ENCODE measurements around the gene GATAD1.
"Not testable (repeated sequence)": the region's sequence is repeated elsewhere in the genome, so short reads cannot be mapped to it uniquely, and the experiment has no call there.

GATAD1 gene

GRCh38 chr7:92483624-92484023 is 36.3 kb downstream of the GATAD1 start:
- not testable (repeated sequence) for DNase-seq (ENCODE audit: low spot score)

GRCh38 chr7:92484226-92484625 is 36.9 kb downstream of the GATAD1 start:
- not testable (repeated sequence) for DNase-seq (ENCODE audit: low spot score)

GRCh38 chr7:92485267-92485892 is 38.1 kb downstream of the GATAD1 start:
- no peak for DNase-seq (ENCODE audit: low spot score)

GRCh38 chr7:92485974-92486373 is 38.7 kb downstream of the GATAD1 start:
- DNase-seq (ENCODE audit: low spot score): no peak

- no peak for DNase-seq (ENCODE audit: low spot score)
Observed at GRCh38 chr7:92487804-92488203, 40.5 kb downstream of the GATAD1 start.

DNA sequence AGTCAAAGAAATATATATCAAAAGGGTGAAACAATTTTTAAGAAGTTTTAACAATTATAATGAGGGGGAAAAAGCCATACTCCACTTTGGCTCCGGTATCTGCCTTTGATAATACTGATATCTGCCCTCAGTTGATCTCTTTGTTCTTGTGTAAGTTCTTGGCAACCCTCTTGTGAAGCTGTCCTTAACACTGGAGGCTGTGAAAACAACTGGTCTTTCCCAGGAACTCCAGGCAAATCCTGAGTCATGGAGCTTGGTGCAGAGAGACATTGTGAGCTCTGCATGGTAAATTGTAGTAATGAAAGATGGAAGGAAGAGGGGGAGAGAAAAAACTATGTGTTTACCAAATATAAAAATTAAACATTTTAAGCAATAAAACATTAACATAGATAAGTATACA is 42.4 kb downstream of the GATAD1 start:
- DNase-seq (ENCODE audit: low spot score): no peak

GRCh38 chr7:92496876-92497275 is 49.6 kb downstream of the GATAD1 start:
- DNase-seq (ENCODE audit: low spot score): no peak

- no peak for DNase-seq (ENCODE audit: low spot score)
Observed at GRCh38 chr7:92498557-92498956, 51.3 kb downstream of the GATAD1 start.

DNA sequence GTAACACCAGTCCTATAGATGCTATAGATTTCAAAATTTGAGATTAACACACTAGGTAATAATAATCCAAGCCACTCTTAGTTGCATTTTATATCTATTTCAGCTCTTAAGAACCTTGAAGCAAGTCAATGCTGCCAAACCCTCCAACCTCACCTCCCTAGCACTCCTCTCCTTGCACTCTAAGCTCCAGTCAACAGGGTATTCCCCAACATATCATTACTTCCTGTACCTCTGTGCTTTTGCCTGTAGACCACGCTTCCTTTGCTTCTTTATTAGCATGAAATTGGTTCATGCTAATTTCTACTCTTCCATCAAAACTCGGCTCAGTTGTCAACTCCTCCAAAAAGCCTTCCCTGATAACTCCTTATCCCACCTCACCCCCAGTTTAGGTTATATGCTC is 56.5 kb downstream of the GATAD1 start:
- no peak for DNase-seq (ENCODE audit: low spot score)

GRCh38 chr7:92504563-92504962 is 57.3 kb downstream of the GATAD1 start:
- no peak for DNase-seq (ENCODE audit: low spot score)

- no peak for DNase-seq (ENCODE audit: low spot score)
Observed at GRCh38 chr7:92506363-92506762, 59.1 kb downstream of the GATAD1 start.

DNA sequence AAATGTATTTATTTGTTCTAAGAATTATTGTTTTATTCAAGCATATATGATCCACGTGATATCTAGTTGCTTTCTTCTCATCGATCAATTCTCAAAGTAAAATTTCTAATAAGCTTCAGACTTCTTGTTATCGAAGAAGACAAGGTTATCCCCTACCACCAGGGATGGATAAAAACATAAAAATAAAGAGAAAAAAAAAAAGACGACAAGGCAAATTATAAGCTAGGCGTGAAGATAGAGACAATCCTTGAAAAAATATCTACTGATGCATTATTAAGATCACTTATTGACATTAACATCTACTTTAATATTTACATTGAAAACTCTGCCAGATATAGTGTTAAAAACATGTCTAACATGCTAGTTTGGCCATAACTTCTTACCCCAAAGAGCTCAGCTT is 61.7 kb downstream of the GATAD1 start:
- DNase-seq (ENCODE audit: low spot score): no peak
